GM13976 (cell line): ENCODE data around the gene ATP6AP1.

ENCODE experiments used
- DNase-seq: peaks from one replicate; pipeline ENCODE4 v3.0.0; 2012; ENCODE audit warnings: low spot score
- in situ Hi-C: fragments of 300-500 bp; cut with MboI; formaldehyde crosslinking; loops from one replicate; pipeline ENCODE4 v1.12.0; 2022; ENCODE audit warnings: low sequenced_read_pairs, mixed read lengths, inconsistent platforms; ENCODE audit not compliant: unreplicated experiment
- TF ChIP-seq, protein P1 (sequence below): IDR thresholded peaks from 2 replicates; pipeline ENCODE4 v1.5.1; 2012; ENCODE audit warnings: borderline replicate concordance, mild to moderate bottlenecking; ENCODE audit not compliant: insufficient read depth; ENCODE audit errors: extremely low read depth, missing control alignments, control extremely low read depth

ATP6AP1 gene

DNA sequence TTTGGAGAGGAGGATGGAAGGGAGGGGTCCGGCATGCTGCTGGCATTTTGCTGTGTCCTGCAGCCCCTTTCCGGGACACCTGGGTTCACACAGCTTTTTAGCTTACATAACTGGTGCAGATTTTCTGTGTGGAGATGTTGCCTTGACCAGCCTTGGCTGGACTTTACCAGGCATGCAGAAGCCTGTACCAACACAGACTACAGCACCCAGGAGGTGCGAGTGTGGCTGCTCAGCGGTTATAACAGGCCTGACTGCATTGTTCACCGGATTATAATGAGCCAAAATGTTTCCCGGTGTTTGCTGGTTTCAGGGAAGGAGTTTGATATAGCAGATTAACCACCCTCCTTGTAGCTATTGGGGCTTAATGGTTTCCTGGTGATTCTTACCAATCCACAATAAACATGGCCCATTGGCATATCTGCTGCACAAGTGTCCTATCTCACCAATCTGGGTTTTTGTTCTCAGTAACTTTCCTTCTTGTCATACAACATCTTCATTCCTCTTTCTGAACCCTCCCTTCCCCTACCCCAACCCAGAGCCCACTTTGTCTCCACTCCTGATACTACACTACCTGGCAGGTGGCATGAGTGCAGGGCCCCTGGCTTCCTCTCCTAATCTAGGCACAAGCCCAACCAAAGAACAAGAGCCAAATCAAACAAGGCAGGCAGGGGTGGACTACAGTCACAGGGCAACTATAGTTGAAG lies 26.4 kb upstream of the ATP6AP1 start:
- in situ Hi-C loops = no loop called here
- TF ChIP-seq, protein P1, sequence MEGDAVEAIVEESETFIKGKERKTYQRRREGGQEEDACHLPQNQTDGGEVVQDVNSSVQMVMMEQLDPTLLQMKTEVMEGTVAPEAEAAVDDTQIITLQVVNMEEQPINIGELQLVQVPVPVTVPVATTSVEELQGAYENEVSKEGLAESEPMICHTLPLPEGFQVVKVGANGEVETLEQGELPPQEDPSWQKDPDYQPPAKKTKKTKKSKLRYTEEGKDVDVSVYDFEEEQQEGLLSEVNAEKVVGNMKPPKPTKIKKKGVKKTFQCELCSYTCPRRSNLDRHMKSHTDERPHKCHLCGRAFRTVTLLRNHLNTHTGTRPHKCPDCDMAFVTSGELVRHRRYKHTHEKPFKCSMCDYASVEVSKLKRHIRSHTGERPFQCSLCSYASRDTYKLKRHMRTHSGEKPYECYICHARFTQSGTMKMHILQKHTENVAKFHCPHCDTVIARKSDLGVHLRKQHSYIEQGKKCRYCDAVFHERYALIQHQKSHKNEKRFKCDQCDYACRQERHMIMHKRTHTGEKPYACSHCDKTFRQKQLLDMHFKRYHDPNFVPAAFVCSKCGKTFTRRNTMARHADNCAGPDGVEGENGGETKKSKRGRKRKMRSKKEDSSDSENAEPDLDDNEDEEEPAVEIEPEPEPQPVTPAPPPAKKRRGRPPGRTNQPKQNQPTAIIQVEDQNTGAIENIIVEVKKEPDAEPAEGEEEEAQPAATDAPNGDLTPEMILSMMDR = no peak
- DNase-seq = no peak

DNA sequence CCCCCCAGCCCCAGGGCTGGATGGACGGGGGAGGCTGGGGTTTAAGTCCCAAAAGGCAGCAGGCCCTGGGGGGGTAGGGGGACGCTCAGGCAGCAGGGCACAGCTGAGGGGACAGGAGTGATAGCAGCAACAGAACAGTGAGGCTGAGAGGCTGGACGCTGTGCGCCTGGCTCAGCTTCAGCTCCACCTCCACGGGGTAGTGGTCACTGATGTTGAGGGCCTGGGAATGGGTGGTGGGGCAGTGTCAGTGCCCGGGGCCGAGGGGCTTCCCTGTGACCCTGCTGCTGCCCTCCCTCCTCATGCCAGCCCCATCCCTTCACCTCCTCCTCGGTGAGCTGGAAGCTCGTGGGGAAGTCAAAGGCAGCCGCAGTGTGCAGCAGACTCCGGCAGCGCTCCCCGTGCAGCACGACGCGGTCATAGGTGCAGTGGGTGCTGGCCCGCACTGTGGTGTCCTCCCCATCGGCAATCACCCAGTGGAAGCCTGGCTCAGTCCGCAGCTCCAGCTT lies 25.8 kb upstream of the ATP6AP1 start:
- DNase-seq = no peak
- TF ChIP-seq, protein P1 = no peak
- in situ Hi-C loops = no loop called here

DNA sequence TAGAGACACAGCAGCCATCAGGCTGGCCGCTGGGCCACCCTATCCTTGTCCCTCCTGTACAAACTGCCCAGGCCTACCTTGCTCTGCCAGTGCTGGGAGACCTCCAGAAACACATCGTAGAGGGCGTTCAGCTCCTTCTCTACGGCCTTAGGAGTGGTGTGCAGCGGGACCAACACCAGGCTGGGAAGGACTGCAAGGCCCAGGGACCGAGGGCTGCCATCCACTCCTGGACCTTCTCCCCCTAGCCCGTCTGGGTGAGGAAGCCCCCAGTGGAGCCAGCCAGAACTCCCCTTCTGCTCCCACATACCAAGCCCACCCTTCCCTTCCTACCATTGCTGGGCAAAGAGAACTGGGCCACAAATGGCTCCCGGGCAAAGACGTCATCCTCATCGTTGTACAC lies 25.3 kb upstream of the ATP6AP1 start:
- TF ChIP-seq, protein P1 = no peak
- no peak for DNase-seq
- in situ Hi-C loops = no loop called here

DNA sequence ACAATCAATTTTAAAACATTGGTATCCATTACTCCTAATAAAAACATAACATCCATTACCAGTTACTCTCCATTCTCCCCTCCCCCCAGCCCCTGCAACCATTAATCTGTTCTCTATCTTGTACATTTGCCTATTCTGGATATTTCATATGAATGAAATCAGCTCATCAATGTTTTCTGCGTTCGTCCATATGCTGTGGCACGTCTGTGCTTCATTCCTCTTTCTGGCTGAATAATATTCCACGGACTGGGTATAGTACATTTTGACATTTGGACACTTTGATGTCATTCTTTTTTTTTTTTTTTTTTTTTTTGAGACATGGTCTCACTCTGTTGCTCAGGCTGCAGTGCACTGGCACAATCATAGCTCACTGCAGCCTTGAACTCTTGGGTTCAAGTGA lies 24.6 kb upstream of the ATP6AP1 start:
- in situ Hi-C loops = no loop called here
- no peak for DNase-seq
- TF ChIP-seq, protein P1 = no peak

DNA sequence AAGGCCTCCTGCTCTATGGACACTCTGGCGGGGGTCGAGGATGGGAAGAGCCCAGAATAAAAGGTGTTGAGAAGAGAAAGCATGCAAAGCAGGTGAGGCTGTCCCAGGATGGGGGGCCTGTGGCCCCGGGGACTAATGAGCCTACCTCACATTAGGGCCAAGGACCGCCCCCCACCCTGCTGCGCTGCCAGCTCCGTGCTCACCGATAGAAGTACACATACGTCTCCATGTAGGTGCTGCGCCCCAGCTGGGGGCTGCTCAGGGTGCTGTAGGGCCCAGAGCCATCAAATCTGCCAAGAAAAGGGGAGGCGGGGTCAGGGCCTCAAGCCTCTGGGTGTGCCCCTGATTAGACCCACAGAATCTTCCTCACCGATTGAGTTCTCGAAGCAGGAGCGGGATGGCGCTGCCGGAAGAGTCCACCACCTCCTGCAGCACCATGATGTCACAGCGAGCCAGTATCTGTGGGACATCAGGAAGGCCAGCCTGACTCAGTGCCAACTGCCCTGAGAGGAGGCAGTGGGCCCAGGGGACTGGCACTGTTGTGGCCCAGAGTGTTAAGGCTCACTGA lies 23.8 kb upstream of the ATP6AP1 start:
- DNase-seq = no peak
- in situ Hi-C loops = no loop called here
- TF ChIP-seq, protein P1 = no peak

DNA sequence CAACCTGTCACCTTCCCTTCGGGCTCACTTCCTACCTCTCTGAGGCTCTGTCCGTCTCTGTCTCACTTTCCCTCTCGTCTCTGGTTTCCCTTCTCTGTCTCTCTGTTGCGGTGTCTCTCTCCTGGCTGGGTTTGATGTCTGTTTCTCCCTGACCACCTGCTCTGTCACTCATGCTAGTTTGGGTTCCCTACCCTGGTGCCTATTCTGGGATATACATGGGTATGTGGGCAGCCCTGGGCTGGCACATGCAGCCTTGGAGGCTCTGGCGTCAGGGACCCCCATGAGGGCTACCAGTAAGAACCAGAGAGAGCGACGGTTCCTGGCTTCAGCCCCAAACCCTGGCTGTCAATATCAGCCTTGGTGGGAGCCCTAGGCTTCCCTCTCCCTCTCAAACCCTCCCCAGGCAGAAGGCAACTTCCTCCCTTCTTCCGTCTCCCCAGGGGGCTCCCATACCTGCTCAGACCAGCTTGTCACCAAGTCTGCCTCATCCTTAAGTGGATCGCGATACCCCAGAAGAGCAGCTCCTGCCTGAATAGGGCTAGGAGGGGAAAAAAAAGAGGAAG lies 19.7 kb upstream of the ATP6AP1 start:
- DNase-seq = no peak
- in situ Hi-C loops = no loop called here
- TF ChIP-seq, protein P1 = no peak
